SK-N-SH (cell line): ENCODE results near the gene TMEM143. TPM values are rescaled to one million over a fixed set of nuclear protein-coding genes. Genes with fewer than 3 reads are reported as not detected.

Source experiments
- CTCF ChIA-PET: fragments of 300-600, 350-600 bp; formaldehyde crosslinking; extraction: SDS; loops from one replicate; lab custom pipeline; 2021; lab: Yijun Ruan, JAX
- POLR2A ChIA-PET: fragments of 350-600 bp; sonication (Branson Sonifier 250); formaldehyde crosslinking; extraction: SDS; loops from one replicate; lab custom pipeline; 2020; ENCODE audit warnings: antibody characterized with exemption, inconsistent platforms; lab: Yijun Ruan, JAX
- DNase-seq: peaks from one replicate; pipeline ENCODE4 v3.0.0; 2012
- H2AFZ ChIP-seq: fragments of 200-600 bp; sonication (generic); 2 replicates; pipeline ENCODE4 v1.8.1; 2016; ENCODE audit warnings: antibody characterized with exemption, mild to moderate bottlenecking, low read depth
- H3F3A ChIP-seq: fragments of 200-600 bp; sonication (generic); replicated peaks from 2 replicates; pipeline ENCODE3; 2016; ENCODE audit warnings: antibody characterized with exemption, mild to moderate bottlenecking; ENCODE audit not compliant: insufficient read depth
- H3K27ac ChIP-seq, 2 experiments: fragments of 200-500 bp in 1 of 2; fragments of 200-600 bp in 1 of 2; sonication (Bioruptor generic) in 1 of 2; sonication (generic), shearing (Covaris generic) in 1 of 2; 2 replicates each; pipeline versions ENCODE4 v1.5.1 to v1.6.1; 2014 to 2016; ENCODE audit warnings: low read depth in 2 of 2, inconsistent platforms in 1 of 2, low read length in 1 of 2, mild to moderate bottlenecking in 1 of 2, mixed read lengths in 1 of 2
- H3K27me3 ChIP-seq: fragments of 200-600 bp; sonication (generic), shearing (Covaris generic); 2 replicates; pipeline ENCODE4 v1.6.1; 2016; ENCODE audit warnings: mixed run types; ENCODE audit not compliant: insufficient read depth
- H3K36me3 ChIP-seq, 2 experiments: fragments of 200-500 bp in 1 of 2; fragments of 200-600 bp in 1 of 2; sonication (Bioruptor generic) in 1 of 2; sonication (generic) in 1 of 2; replicated peaks in 1 of 2; 2 replicates each; pipeline versions ENCODE3 to v1.5.1; 2014 to 2016; ENCODE audit warnings: low read length in 1 of 2, mild to moderate bottlenecking in 1 of 2; ENCODE audit not compliant: insufficient read depth in 2 of 2, control insufficient read depth in 1 of 2
- H3K4me1 ChIP-seq, 2 experiments: fragments of 200-500 bp in 1 of 2; fragments of 200-600 bp in 1 of 2; sonication (Bioruptor generic) in 1 of 2; sonication (generic), shearing (Covaris generic) in 1 of 2; 2 replicates each; pipeline versions ENCODE4 v1.5.1 to v1.6.1; 2014 to 2016; ENCODE audit warnings: low read depth in 1 of 2, low read length in 1 of 2, mixed run types in 1 of 2; ENCODE audit not compliant: insufficient read depth in 2 of 2, control insufficient read depth in 1 of 2
- H3K4me2 ChIP-seq: fragments of 200-600 bp; sonication (generic), shearing (Covaris generic); 2 replicates; pipeline ENCODE4 v1.6.1; 2017; ENCODE audit warnings: mixed run types
- H3K4me3 ChIP-seq, 2 experiments: fragments of 200-500 bp in 1 of 2; fragments of 200-600 bp in 1 of 2; sonication (Bioruptor generic) in 1 of 2; sonication (generic), shearing (Covaris generic) in 1 of 2; 2 replicates each; pipeline versions ENCODE4 v1.5.1 to v1.8.1; 2014 to 2016; ENCODE audit warnings: low read depth in 2 of 2, inconsistent platforms in 1 of 2, low read length in 1 of 2, mild to moderate bottlenecking in 1 of 2, mixed read lengths in 1 of 2, moderate library complexity in 1 of 2
- H3K79me2 ChIP-seq: fragments of 200-600 bp; sonication (generic); 2 replicates; pipeline ENCODE4 v1.8.1; 2017; ENCODE audit warnings: mild to moderate bottlenecking; ENCODE audit not compliant: insufficient read depth
- H3K9ac ChIP-seq: fragments of 200-600 bp; sonication (generic); 2 replicates; pipeline ENCODE4 v1.6.1; 2017; ENCODE audit warnings: mixed run types
- H3K9me2 ChIP-seq: fragments of 200-600 bp; sonication (generic); 2 replicates; pipeline ENCODE4 v1.6.1; 2017; ENCODE audit warnings: mixed run types
- H3K9me3 ChIP-seq: fragments of 200-600 bp; sonication (generic); 2 replicates; pipeline ENCODE4 v1.6.1; 2017; ENCODE audit warnings: mixed run types, mild to moderate bottlenecking, moderate library complexity
- H4K20me1 ChIP-seq: fragments of 200-600 bp; sonication (generic); 2 replicates; pipeline ENCODE4 v1.6.1; 2017; ENCODE audit warnings: mild to moderate bottlenecking, mixed run types; ENCODE audit not compliant: insufficient read depth
- CHD2 ChIP-seq: fragments of 150-350 bp; IDR thresholded peaks from 2 replicates; pipeline ENCODE4 v1.6.1; 2018; ENCODE audit warnings: low read length; ENCODE audit not compliant: partially characterized antibody
- CTCF ChIP-seq: fragments of 200-600 bp; sonication (generic); IDR thresholded peaks from 2 replicates; pipeline ENCODE4 v1.6.1; 2017; ENCODE audit warnings: antibody characterized with exemption, mild to moderate bottlenecking, moderate library complexity
- EZH2phosphoT487 ChIP-seq: fragments of 200-600 bp; sonication (generic); IDR thresholded peaks from 2 replicates; pipeline ENCODE4 v1.6.1; 2017; ENCODE audit warnings: low read depth, mixed run types, mild to moderate bottlenecking, antibody characterized with exemption, moderate library complexity, borderline replicate concordance
- FOSL2 ChIP-seq: IDR thresholded peaks from 2 replicates; pipeline ENCODE4 v1.4.0; 2012; ENCODE audit warnings: low read depth, mild to moderate bottlenecking, moderate library complexity, borderline replicate concordance
- JUND ChIP-seq: IDR thresholded peaks from 2 replicates; pipeline ENCODE4 v1.4.0; 2012
- MAX ChIP-seq: IDR thresholded peaks from 2 replicates; pipeline ENCODE4 v1.4.0; 2012; ENCODE audit warnings: low read depth
- NFIC ChIP-seq: IDR thresholded peaks from 2 replicates; pipeline ENCODE4 v1.4.0; 2012; ENCODE audit warnings: borderline replicate concordance
- RAD21 ChIP-seq: IDR thresholded peaks from 2 replicates; pipeline ENCODE4 v1.6.1; 2012; ENCODE audit warnings: mild to moderate bottlenecking, low read length
- SIN3A ChIP-seq: IDR thresholded peaks from 2 replicates; pipeline ENCODE4 v1.6.1; 2012; ENCODE audit warnings: low read depth, mild to moderate bottlenecking, low read length, moderate library complexity, borderline replicate concordance
- SMC3 ChIP-seq: IDR thresholded peaks from 2 replicates; pipeline ENCODE4 v1.6.1; 2012; ENCODE audit warnings: low read depth, low read length, improper control_type of control experiment
- TCF12 ChIP-seq: IDR thresholded peaks from 2 replicates; pipeline ENCODE4 v1.4.0; 2012
- TEAD4 ChIP-seq: IDR thresholded peaks from 2 replicates; pipeline ENCODE4 v1.4.0; 2012; ENCODE audit warnings: mild to moderate bottlenecking, borderline replicate concordance; ENCODE audit not compliant: insufficient read depth
- USF1 ChIP-seq: IDR thresholded peaks from 2 replicates; pipeline ENCODE4 v1.4.0; 2012; ENCODE audit warnings: low read depth, borderline replicate concordance
- USF2 ChIP-seq: fragments of 150-350 bp; IDR thresholded peaks from 2 replicates; pipeline ENCODE4 v1.6.1; 2017; ENCODE audit warnings: antibody characterized with exemption, low read length, low read depth, borderline replicate concordance
- YY1 ChIP-seq: IDR thresholded peaks from 2 replicates; pipeline ENCODE4 v1.4.0; 2012; ENCODE audit warnings: low read depth, mild to moderate bottlenecking
- WGBS: methylation state at CpG from one replicate; pipeline ENCODE4 v1.1.6; 2017; ENCODE audit warnings: low lambda C conversion rate; 5-methylcytosine and 5-hydroxymethylcytosine counted together
- polyA plus RNA-seq, 3 experiments: library from polyadenylated mRNA; depleted of rRNA; stranded (reverse); fragments of >200 nt; gene quantifications; 2 replicates each; pipeline ENCODE4 v1.2.3, GENCODE V29; 2012

TMEM143 gene
- polyA plus RNA-seq, 1 of the 3 experiments (the other 2 are of a cell fraction), result 21.9 TPM

- Histone ChIP-seq H3K4me3 (peak overlapping the region; percentile 48 to 61), H3K9ac (peak overlapping the region; percentile 3; the same call in 1 of the 2 replicates), H3K9me3 (no peaks in the 10 kb centered on the region), H4K20me1 (no peaks in the 10 kb centered on the region), H3K27ac (peak overlapping the region in 1 of 2 experiments; percentile 39; a peak in 1 of 4 replicates), H2AFZ (peak overlapping the region; percentile 82), H3K79me2 (no peaks in the 10 kb centered on the region), H3K27me3 (no peaks in the 10 kb centered on the region), H3F3A (peaks cover 10% of the 10 kb centered on the region), H3K4me2 (peak overlapping the region; percentile 86), H3K9me2 (no peaks in the 10 kb centered on the region), H3K36me3 (peaks cover 0 to 2% of the 10 kb centered on the region in 2 experiments), H3K4me1 (peaks cover 4% of the 10 kb centered on the region in 2 experiments; a peak in 1 of 4 replicates)
- DNase-seq, result peak; percentile 86
- TF ChIP-seq CTCF (peak; percentile 97), RAD21 (peak; percentile 80), MAX (peak; percentile 32; the same call in 1 of the 2 replicates), YY1 (no peak), SMC3 (peak; percentile 93), TEAD4 (no peak)
- ChIA-PET POLR2A (no interaction called here), CTCF (interaction anchor here (0.6 to 10.8 kb wide), 20 partner anchors 12 to 330 kb away, joined by 3 to 159 read pairs (median 4); partner anchors contain the start of genes CARD8 and ZNF114)
- 3% methylated on average over 33 of the region's 45 CpGs for WGBS
Measured at GRCh38 chr19:48290771-48291488, 72.8 kb downstream of the TMEM143 start.

- peaks cover 0 to 2% of the 10 kb centered on the region in 2 experiments for H3K36me3 ChIP-seq
- H3K27ac ChIP-seq, result no peak overlapping the region
- H3F3A ChIP-seq, result peaks cover 10% of the 10 kb centered on the region
- H3K4me3 ChIP-seq, result peak overlapping the region; percentile 48 to 61; a peak in 2 of 4 replicates
- H3K9me3 ChIP-seq, result no peaks in the 10 kb centered on the region
- H4K20me1 ChIP-seq, result no peaks in the 10 kb centered on the region
- no peak overlapping the region for H3K9ac ChIP-seq
- H3K4me1 ChIP-seq, result peaks cover 4% of the 10 kb centered on the region in 2 experiments; a peak in 1 of 4 replicates
- H3K9me2 ChIP-seq, result no peaks in the 10 kb centered on the region
- H3K27me3 ChIP-seq, result no peaks in the 10 kb centered on the region
- CTCF ChIA-PET, result interaction anchor here (0.6 to 10.8 kb wide), 20 partner anchors 11 to 329 kb away, joined by 3 to 159 read pairs (median 4); partner anchors contain the start of genes CARD8 and ZNF114
- H3K4me2 ChIP-seq, result peak overlapping the region; percentile 60; the same call in 1 of the 2 replicates
- 12% methylated on average over 6 of the region's 10 CpGs for WGBS
- no peaks in the 10 kb centered on the region for H3K79me2 ChIP-seq
- no peak overlapping the region; the same call in 1 of the 2 replicates for H2AFZ ChIP-seq
- TF ChIP-seq FOSL2, result peak; percentile 83
- no peak for TF ChIP-seq USF2
- TF ChIP-seq CHD2, result no peak
- TF ChIP-seq TCF12, result peak; percentile 33; the same call in 1 of the 2 replicates
- peak; percentile 79 for TF ChIP-seq JUND
- TF ChIP-seq NFIC, result peak; percentile 27; the same call in 1 of the 2 replicates
- TF ChIP-seq EZH2phosphoT487, result no peak
- TF ChIP-seq USF1, result no peak
- no peak for TF ChIP-seq SIN3A
- TF ChIP-seq MAX, result no peak
- peak; percentile 58 for DNase-seq
- POLR2A ChIA-PET, result no interaction called here
Measured at GRCh38 chr19:48290401-48290770, 73.4 kb downstream of the TMEM143 start.
